Effector CD8-positive, alpha-beta T cell (primary cell): ENCODE results near the gene MEST.
"Not testable (repeated sequence)": the region's sequence is repeated elsewhere in the genome, so short reads cannot be mapped to it uniquely, and the experiment has no call there.

ENCODE experiments used
- DNase-seq: peaks from one replicate; lab custom pipeline; 2025; lab: John Stamatoyannopoulos, UW
- total RNA-seq, 4 experiments: gene quantifications; one replicate each; lab custom pipeline; 2026; lab: John Stamatoyannopoulos, UW

MEST gene
- 0.18 to 5.8 (median 1.9) reads per million in 4 experiments for total RNA-seq

- DNase-seq, result peak; percentile 12
These were observed at the start of gene MEST for GRCh38 chr7:130491841-130492522. TSS of gene MEST (plus strand) at chr7:130492085. CDS start at chr7:130492314, 229 bp downstream.

GRCh38 chr7:130442601-130443000, 49.3 kb upstream of the MEST start:
- DNase-seq, result no peak

GRCh38 chr7:130444234-130444633, 47.7 kb upstream of the MEST start:
- no peak for DNase-seq

GRCh38 chr7:130444751-130445407, 47.0 kb upstream of the MEST start:
- no peak for DNase-seq

- no peak for DNase-seq
These were observed 45.6 kb upstream of the MEST start for GRCh38 chr7:130446259-130446658.

- not testable (repeated sequence) for DNase-seq
These were observed 40.5 kb upstream of the MEST start for GRCh38 chr7:130451344-130451743.

GRCh38 chr7:130452951-130453350, 38.9 kb upstream of the MEST start:
- no peak for DNase-seq

- DNase-seq, result no peak
These were observed 36.9 kb upstream of the MEST start for GRCh38 chr7:130454959-130455358.

- DNase-seq, result no peak
These were observed 33.6 kb upstream of the MEST start for GRCh38 chr7:130458257-130458656.

- no peak for DNase-seq
These were observed 30.6 kb upstream of the MEST start for GRCh38 chr7:130461272-130461671.

- DNase-seq, result no peak
These were observed 28.1 kb upstream of the MEST start for GRCh38 chr7:130463553-130464434.

GRCh38 chr7:130468612-130469011, 23.3 kb upstream of the MEST start:
- DNase-seq, result no peak

- DNase-seq, result no peak
These were observed 19.9 kb upstream of the MEST start for GRCh38 chr7:130471974-130472373.

GRCh38 chr7:130473289-130473688, 18.6 kb upstream of the MEST start:
- no peak for DNase-seq

GRCh38 chr7:130473876-130474275, 18.0 kb upstream of the MEST start:
- no peak for DNase-seq

- DNase-seq, result no peak
These were observed 16.1 kb upstream of the MEST start for GRCh38 chr7:130475776-130476175.

GRCh38 chr7:130476297-130477150, 15.4 kb upstream of the MEST start:
- no peak for DNase-seq

- no peak for DNase-seq
These were observed 12.9 kb upstream of the MEST start for GRCh38 chr7:130478991-130479390.

- no peak for DNase-seq
These were observed 12.0 kb upstream of the MEST start for GRCh38 chr7:130479716-130480400.

GRCh38 chr7:130481898-130482297, 10.0 kb upstream of the MEST start:
- DNase-seq, result no peak

GRCh38 chr7:130483031-130483430, 8.9 kb upstream of the MEST start:
- DNase-seq, result no peak
